ENCODE measurements around the gene REEP1.

DNA sequence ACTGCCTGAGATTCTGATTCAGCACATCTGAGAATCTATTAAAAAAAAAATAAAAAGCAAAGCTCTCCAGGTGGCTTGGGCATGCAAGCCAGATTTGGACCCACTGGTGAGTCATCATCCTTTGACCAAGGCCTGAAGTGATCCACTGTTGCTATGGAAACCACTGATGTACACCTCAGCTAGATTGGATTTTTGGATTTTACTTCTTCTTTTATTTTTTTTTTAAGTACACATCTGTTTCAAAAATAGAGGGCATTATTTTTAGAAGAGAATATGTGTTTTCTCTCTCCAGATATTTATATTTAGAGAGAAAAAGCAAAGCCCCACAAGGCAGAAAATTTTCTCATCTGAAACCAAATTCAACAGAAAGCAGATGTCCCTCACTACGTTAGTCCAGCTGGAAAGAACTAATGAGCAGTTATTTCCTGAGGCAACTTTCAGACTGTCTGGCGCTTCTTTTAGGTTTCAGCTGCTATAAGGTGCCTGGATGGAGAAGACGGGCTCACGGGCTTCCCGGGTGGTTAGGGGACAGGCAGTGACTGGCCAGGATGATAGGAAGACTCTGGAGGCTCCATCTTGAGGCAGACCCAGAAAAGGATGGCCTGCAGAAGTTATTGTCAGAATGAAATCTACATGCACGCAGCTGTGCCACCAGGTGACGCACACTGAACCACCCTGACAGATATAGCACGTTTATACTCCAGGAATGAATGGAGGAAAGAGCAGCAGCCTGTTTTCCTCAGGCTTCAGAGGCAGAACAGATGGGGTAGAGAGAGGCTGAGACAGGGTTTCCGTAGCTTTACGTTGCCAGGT is 87.6 kb downstream of the REEP1 start:
- TF ChIP-seq, protein P1, sequence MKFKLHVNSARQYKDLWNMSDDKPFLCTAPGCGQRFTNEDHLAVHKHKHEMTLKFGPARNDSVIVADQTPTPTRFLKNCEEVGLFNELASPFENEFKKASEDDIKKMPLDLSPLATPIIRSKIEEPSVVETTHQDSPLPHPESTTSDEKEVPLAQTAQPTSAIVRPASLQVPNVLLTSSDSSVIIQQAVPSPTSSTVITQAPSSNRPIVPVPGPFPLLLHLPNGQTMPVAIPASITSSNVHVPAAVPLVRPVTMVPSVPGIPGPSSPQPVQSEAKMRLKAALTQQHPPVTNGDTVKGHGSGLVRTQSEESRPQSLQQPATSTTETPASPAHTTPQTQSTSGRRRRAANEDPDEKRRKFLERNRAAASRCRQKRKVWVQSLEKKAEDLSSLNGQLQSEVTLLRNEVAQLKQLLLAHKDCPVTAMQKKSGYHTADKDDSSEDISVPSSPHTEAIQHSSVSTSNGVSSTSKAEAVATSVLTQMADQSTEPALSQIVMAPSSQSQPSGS (IDR thresholded peaks at IDR 0.05; ENCODE audit: low read length) = no peak
- TF ChIP-seq RXRA (IDR thresholded peaks at IDR 0.05; ENCODE audit: insufficient read depth, low read depth, low read length) = no peak
- no peak for TF ChIP-seq RAD21 (IDR thresholded peaks at IDR 0.05 in 1 of 2, conservative IDR thresholded peaks at IDR 0.05 in 1 of 2; ENCODE audit: low read depth in 2 of 2, low read length in 2 of 2)

Data from H1 (cell line).